GM19043 (cell line): ENCODE results near the gene CDC42EP4.

Experiments
- ATAC-seq: cut with Tn5 transposase; IDR thresholded peaks from one replicate; pipeline ENCODE4 v1.9.1; 2021; ENCODE audit warnings: low read depth; ENCODE audit not compliant: unreplicated experiment

Gene CDC42EP4

DNA sequence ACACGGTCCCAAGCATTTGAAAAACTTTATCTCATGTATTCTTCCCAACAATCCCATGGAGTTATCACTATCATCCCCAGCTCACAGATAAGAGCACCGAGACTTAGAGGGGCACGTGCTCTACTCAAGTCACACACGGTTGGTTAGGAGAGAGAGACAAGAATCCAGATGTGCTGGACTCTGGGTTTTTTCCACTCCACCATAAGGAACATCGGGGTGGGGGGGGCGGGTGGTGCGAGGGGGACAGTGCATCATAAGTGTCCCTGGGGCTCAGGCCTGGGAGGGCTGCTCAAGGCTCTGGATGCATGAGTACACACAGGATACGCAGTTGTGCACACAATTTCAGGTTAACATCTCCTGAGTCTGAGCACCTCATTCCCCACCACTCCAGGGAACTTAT is 7.4 kb downstream of the CDC42EP4 start:
- ATAC-seq, result no peak

DNA sequence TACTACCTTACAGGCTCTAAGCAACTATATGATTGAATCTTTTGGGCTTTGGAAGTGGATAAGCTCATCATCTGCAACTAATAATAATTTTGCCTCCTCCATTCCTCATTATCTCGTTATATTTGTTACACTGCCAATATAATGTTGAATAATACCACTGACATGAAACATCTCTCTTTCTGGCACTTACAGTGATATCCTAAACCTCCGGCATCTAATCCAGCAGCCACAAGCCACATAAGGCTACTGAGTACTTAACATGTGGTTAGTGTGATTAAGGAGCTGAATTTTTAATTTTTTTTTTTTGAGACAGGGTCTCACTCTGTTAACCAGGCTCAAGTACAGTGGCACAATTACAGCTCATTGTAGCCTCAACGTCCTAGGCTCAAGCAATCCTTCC is 9.6 kb downstream of the CDC42EP4 start:
- no peak for ATAC-seq

DNA sequence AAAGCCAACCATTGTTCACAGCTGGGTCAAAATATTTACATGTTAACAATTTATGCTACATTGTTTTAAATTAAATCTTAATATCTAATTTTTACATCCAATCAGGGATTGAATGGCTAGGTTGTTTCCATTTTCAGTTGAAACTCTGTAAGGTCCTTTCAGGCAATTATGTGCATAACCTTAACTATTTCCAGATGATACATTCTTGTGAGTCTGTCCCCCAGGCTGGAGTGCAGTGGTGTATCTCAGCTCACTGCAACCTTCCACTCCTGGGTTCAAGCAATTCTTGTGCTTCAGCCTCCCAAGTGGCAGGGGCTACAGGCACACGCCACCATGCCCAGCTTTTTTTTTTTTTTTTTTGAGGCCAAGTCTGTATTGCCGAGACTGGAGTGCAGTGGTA is 10.4 kb downstream of the CDC42EP4 start:
- ATAC-seq, result no peak

DNA sequence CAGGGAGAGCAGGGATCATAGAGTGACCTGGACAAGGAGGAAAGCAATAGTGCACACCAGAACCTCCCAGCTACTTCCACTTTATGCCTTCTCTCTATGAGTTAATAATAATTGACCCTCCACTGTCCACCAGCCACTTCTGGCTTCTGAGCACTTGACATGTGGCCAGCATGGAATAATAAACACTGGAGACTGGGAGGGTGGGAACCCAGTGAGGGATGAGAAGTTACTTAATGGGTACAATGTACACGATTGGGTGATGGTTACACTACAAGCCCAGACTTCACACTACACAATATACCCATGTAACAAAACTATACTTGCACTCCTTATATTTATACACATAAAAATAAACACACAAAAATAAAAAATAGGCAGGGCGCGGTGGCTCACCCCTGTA is 11.4 kb downstream of the CDC42EP4 start:
- ATAC-seq, result no peak

DNA sequence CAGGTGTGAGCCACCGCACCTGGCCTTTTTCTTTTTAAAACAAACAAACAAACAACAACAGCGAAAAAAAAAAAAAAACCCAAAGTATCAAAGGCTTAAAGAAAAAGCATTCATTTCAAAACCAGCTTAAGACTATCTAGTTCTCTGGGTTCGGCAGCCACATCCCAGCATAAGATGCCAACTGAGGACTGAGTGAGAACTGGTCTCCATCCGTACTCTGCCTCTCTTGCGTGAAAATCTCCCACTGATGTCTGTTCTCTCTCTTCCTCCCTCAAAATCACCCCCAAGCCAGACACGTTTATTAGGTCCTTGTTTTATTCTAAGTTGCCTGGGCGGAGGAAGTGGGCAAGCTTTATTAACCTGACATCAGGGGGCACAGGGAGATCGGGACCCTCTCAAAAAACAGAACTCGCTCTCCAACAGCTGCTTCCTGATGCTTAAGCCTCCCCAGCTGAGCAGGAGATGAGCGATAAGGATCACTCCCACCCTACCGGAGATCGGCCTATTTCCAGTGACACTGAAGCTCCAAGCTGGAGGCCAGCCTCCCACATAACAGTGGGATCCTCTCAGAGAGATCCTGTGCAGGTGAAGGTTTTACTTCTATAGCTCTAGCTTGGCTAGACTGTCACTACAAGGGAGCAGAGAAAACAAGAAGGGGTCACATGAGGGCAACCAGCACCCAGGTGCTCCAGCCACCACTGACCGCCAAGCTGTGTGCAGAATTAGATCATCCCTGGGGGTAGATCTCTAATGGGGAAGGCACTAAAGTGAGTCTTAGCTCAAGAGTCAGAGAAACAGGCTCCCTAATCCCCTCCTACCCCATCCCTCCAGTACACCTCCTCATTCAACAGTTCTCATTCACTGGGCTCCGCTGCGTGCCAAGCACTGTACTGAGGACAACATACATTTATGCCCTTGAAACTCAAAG is 13.6 kb downstream of the CDC42EP4 start:
- peak; percentile 62 for ATAC-seq

DNA sequence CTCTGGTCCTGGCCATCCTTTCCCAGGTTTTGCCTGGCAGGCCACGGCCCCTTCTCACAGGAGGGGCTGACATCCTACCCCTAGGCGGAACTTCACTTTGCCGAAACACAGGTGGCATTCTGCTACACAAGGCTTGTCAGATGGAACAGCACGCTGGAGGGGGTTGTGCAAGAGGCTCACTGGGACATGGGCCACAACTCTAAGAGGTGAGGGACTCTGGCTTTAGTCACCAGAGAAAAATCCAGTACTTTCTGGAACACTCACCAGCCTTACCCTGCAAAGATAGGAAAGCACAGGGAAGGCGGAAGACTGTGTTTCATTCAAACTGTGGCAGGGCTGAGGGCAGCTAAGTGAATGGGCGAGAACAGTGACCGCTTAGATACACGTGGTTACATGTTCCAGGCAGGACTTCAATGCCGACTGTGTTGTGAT is 18.3 kb downstream of the CDC42EP4 start:
- no peak for ATAC-seq

DNA sequence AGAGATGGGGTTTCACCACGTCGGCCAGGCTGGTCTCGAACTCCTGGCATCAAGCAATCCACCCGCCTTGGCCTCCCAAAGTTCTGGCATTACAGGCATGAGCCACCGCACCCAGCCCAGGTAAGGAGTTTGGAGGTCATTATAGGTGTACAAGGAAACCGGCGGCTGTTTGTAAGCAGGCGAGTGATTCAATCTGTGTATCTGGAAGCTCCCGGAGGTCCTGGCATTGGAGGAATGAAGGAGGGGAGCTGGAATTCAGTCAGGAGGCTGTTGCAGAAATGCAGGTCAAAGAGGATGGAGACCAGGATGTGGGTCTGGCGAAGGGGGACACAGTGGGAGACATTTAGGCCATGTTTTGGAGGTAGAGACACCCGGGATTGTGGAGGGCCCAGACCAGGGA is 18.8 kb downstream of the CDC42EP4 start:
- no peak for ATAC-seq

DNA sequence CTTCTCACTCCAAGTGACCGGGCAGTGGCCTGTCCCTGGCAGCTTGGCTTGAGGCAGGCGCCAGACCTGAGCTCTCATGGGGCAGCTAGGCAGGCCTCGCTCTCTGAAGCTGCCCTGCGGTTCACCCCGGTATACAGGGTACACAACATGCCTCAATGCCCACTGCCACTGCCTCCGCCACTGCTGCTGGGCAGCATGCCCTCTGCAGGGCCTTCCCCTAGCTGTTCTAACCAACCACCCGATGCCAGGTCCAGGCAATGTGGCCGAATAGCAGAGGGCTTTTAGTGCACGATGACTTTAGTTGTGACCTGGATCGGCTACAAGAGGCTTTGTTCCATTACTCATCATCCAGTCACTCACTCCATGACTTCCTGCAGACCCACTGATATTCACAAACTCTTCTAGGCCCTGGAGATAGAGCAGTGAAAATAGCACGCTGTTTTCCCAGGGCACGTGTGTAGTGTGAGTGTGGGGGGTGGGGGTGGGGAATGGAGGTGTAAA is 19.7 kb downstream of the CDC42EP4 start:
- ATAC-seq, result no peak

DNA sequence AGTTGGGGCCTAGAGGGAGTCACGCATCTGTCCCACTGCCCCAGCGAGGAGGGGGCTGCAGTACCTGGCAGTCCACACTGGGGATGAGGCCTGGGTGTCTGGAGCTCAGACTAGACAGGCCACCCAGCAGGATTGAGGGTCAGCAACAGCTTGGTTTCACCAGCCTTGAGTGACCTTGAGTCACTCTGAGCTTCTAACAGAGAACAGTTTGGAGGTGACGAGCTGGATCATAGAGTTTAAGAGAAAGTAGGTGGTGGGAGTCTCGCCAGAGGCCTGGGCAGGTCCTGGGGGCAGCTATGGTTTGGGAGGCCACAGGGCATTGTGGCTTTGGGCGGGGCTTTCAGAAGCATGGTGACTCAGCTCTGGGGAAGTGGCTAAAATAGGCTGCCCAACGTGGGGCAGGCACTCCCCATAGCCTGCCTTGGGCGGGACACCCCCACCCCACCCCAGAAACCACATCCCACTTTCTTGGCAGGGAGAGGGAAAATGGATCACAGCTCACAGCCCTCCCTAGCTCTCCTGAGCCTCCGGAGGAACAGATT is 20.5 kb downstream of the CDC42EP4 start:
- peak; percentile 85 for ATAC-seq

DNA sequence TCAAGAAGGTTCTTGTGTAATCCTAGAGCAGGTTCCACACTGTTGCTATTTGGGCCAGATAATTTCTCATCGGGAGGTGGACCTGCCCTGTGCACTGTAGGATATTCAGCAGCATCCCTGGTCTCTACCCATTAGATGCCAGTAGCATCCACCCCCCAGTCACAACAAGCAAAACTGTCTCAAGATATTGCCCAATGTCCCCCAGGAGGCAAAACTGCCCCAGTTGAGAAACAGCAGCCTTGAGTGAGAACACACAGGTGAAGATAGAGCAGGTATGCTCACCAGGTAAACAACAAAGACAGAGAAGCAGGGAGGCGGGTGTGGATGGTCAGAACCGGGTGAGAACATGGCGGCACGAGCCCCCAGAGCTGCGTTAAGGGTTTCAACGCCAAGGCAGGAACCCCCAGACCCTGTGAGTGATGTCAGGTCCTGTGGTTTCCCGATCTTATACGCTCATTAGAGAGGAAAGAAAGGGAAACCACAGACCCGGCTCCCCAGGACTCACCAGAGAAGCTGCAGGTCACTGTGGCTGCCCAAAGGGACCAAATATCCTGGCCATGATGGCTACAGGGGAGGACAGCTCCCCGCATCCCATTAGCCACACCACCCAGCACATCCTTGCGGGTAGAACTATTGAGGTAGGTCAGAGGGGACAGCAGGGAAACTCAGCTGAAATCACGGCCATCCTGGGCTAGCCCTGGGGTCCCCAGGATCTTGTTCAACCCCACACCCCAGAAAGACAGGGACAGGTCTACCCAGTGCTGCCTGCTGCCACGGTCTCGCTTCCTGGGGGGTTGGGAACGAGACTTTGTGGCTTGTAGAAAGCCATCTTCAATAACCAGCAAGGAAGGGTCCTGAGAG is 21.2 kb downstream of the CDC42EP4 start:
- ATAC-seq, result peak; percentile 56

DNA sequence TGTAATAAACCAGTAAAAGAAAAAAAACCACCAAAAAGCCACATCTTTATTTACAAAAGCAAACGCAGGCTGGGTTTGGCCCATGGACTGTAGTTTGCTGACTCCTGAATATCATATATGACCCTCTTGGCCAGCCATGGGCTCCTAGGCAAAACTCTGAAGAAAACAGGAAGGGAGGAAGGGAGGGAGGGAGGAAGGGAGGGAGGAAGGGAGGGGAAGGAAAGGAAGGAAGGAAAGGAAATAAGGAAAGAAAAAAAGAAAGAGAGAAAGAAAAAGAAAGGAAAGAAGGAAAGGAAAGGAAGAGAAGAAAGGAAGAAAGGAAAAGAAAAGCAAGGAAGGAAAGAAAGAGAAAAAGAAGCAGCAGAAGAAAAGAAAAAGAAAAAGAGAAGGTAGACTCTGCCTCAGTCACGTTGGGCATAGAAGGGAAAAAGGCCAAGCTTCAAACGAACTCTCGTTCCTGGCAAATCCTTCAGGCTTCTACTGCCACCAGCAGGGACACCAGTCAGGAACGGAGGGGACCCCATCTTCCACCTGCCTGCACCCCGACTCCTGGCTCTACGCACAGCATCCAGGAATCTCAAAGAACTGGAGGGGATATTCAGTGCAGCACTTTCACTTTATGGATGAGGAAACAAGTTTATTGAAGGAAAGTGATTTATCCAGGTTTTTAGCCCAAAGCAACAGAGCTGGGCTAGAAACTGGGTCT is 22.1 kb downstream of the CDC42EP4 start:
- no peak for ATAC-seq

DNA sequence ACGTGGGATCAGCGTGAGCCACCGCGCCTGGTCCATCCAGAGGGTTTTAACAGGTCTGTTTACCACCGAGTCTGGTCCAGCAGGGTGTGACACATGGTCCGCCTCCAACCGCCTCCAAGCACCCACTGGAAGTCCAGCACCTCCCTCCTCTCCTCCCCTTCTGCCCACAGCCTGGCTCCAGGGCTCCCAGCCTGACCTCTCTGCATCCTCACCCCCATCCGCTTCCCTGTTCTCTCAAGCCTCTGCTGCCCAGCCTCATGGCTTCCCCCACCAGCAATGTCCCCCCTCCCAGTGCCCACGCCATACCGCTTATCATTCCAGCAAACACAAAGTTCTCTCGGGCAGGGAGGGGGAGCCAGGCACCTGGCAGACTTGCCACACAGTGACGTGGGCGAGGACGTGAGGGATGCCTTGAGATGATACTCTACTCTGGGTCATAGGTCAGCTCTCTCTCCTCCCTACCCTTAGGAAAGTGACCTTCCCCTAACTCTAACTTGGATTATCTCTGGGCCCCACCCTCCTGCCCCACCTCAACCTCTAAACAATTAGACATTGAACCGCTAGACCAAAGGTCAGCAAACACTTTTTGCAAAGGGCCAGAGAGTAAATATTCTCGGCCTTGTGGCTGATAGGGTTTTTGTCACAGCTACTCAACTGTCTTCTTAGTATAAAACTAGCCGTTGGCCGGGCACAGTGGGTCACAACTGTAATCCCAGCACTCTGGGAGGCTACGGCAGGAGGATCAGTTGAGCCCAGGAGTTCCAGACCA is 23.1 kb downstream of the CDC42EP4 start:
- no peak for ATAC-seq

DNA sequence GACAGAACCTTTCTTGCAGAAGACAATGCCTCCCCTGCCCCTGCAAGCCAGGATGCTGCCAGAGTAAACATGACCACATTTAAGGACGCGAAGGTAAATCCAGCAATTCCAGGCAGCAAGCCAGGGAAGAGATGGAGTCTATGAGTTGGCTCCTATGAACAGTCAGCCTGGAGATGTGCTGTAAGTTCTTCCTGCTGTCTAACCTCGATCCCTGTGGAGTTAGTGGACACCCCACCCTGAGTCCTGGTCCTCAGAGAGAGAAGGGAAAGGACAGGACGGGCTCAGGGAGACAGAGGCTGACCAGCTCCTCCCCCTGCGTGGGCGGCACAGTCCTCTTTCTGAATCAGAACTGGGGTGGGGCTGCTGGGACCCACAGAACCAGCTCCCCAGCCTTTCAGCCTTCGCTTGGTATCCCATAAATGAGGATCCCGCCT is 24.9 kb downstream of the CDC42EP4 start:
- no peak for ATAC-seq

DNA sequence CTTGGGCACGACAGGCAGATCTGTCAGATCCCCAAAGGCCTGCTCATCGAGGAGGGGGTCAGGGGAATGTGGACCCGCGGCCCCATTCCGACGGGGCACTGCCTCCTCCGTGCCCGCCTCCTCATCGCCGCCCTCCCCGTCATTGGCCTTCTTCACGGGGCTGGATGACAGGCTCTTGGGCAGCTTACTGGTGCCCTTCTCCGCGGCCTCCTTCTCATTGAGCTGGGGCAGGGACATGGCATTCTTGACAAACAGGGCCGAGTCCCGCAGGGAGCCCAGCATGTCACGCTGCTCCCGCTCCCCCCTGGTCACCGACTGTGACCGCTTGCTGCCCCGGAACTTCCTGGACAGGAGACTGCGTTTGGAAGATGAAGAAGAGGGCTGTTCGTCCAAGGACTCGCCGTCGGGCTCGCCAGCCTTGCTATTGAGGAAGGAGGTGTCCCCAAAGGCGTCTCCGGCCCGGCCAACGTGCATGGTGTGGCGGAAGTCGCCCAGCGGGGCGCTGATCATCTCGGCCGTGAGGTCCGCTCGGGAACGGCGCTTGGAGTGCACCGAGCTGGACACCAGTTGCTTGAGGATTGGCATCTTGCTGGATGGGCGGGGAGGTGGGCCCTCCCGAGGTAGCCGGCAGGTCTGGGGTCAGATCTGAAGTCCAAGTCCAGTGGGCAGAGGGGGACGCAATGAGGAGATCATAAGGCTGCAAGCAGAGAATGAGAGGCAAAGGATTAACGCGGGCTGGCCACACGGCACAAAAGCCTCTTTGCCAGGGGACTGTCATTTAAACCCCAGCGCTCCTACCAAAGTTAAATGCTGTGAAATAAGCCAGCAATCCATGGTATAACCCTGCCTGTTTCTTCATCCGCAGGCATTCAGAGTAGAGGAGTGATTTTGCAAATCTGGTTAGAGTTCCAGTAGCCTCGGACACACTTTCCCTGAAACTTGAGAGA is 25.6 kb downstream of the CDC42EP4 start:
- no peak for ATAC-seq

DNA sequence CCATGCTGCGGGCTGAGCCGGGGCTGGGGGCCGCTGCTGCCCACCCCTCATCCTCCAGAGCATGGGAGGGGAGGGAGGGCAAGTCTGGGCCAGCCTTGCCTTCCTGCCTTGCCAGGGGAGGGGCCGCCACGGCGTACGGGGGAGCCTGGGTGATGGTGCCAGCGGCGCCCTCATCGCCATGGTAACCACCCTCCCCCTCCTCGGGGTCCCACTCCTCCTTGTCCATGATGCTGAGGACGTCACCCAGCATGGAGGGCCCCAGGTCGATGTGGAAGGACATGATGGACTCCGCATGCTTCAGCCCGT is 26.2 kb downstream of the CDC42EP4 start:
- ATAC-seq, result no peak

DNA sequence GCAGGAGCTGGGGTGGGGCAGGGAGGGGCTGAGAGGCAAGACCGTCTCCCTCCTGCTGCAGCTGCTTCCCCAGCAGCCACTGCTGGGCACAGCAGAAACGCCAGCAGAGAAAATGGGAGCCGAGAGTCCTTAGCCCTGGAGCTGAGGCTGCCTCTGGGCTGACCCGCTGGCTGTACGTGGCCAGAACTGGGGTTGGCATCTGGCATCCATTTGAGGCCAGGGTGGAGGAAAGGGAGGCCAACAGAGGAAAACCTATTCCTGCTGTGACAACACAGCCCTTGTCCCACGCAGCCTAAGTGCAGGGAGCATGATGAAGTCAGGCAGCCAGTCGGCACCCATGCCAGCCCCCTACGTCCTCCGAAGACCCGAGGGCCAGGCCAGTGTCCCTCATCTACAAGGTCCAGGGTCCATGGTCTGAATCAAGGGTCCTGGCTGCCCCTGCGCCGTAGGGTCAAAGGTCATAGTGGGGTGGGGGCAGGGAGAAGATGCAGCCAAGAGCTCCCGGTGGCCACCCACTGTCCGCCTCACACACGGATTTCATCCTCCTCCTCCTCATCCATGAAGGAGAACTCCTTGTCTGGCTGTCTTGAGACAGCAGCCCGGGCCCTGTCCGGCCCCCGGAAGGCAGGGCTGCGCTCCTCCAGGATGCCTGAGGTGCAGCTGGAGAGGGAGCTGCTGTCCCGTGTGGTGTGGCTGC is 26.7 kb downstream of the CDC42EP4 start:
- ATAC-seq, result no peak

DNA sequence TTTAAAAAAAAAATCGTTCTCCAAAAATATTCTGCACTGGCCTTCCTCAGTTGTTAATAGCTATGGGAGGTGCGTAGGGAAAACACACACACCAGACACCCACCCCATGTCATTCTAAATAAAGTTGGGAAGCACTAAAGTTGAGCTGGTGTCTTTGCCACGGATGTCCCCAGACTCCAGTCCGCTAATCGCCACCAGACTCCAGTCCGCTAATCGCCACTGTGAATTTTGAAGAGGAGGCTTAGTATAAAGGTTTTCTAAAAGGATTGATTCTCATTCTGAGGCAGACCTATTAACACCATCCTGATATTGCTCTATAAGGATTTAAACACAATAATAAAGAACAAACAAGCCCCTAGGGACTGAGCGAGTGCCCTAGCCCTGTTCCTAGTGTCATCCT is 27.4 kb downstream of the CDC42EP4 start:
- no peak for ATAC-seq

DNA sequence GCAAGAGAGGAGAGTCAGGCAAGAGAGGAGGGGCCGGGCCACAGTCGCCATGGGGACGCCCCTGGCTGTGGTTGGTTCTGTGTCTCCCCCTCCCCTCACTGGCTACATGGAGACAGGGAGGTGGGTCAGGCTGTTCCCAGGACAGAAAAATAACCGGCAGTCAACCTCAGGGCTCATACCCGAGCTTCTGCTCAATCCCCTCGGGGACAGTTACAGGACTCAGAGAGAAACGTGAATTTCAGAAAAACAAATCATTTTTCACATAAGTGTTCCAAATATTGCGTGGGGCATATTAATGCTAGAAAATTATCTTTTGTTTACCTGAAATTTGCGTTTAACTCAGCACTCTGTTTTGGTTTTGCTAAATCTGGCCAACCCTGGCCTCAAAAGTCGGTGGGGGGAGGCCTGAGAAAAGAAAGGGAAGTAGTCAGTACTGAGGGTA is 27.9 kb downstream of the CDC42EP4 start:
- ATAC-seq, result no peak
